ENCODE data around the gene SCAPER.
"Not testable (repeated sequence)": the region's sequence is repeated elsewhere in the genome, so short reads cannot be mapped to it uniquely, and the experiment has no call there.

SCAPER gene

DNA sequence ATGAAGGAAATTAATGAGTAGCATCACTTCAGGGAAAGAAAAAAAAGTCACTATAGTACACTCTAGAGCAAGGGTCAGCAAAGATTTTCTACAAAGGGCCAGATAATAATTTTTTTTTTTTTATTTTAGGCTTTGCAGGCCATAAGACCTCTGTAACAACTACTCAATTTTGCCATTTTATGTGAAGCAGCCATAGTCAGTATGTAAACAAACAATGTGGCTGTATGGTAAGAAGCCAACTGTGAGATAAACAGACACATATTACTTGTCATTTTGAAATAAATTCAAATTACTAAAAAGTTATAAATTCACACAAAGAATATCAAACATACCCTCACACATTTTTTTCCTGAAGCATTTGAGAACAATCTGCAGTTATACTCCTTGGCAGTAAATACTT lies 40.6 kb downstream of the SCAPER start:
- no peak for DNase-seq
- intact Hi-C loops (cut with DNase I): no loop called here

DNA sequence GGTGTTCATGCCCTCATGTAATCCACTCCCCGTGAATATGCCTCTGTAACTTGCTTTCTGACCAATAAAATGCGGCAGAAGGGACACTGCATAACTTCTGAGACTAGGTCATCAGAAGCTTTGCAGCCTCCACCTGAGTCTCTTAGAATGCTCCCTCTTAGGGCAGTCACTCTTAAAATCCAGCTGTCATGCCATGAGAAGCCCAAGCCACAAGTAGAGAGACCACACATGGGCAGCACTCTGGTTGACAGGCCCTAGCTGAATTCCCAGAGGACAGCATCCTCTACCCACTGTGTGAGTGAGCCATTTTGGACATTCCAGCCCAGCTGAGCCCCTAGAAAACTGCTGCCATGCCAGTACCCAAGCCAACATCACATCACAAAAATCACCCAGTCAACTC lies 41.4 kb downstream of the SCAPER start:
- no peak for DNase-seq
- intact Hi-C loops (cut with DNase I): no loop called here

GRCh38 chr15:76863123-76863522 lies 42.0 kb downstream of the SCAPER start:
- DNase-seq: no peak
- intact Hi-C loops (cut with DNase I): no loop called here

- no peak for DNase-seq
- intact Hi-C loops (cut with DNase I): no loop called here
Measured at GRCh38 chr15:76861815-76862397, 43.2 kb downstream of the SCAPER start.

- intact Hi-C loops (cut with DNase I): no loop called here
- no peak for DNase-seq
Measured at GRCh38 chr15:76860201-76860600, 44.9 kb downstream of the SCAPER start.

GRCh38 chr15:76850367-76850766 lies 54.8 kb downstream of the SCAPER start:
- intact Hi-C loops (cut with DNase I); DNase-seq: not testable (repeated sequence)

DNA sequence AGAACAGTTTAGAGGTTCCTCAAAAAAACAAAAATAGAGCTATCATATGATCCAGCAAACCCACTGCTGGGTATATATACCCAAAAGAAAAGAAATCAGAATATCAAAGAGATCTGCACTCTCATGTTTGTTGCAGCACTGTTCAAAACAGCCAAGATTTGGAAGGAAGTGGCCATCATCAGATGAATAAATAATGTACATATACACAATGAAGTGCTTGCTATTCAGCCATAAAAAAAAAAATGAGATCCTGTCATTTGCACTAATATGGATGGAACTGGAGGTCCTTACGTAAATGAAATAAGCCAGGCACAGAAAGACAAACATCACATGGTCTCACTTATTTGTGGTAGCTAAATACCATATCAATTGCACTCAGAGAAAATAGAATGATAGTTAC lies 58.4 kb downstream of the SCAPER start:
- intact Hi-C loops (cut with DNase I): loop anchor here (10.0 kb wide), 1 partner anchor 652 kb away; no protein-coding TSS in a partner anchor
- no peak for DNase-seq

- no peak for DNase-seq
- intact Hi-C loops (cut with DNase I): loop anchor here (10.0 kb wide), 1 partner anchor 649 kb away; no protein-coding TSS in a partner anchor
Measured at GRCh38 chr15:76844096-76844495, 61.0 kb downstream of the SCAPER start.

- intact Hi-C loops (cut with DNase I): loop anchor here (10.0 kb wide), 1 partner anchor 648 kb away; no protein-coding TSS in a partner anchor
- no peak for DNase-seq
Measured at GRCh38 chr15:76843269-76843668, 61.9 kb downstream of the SCAPER start.

GRCh38 chr15:76840830-76841460 lies 64.2 kb downstream of the SCAPER start:
- intact Hi-C loops (cut with DNase I): loop anchor here (10.0 kb wide), 1 partner anchor 646 kb away; no protein-coding TSS in a partner anchor
- DNase-seq: no peak

DNA sequence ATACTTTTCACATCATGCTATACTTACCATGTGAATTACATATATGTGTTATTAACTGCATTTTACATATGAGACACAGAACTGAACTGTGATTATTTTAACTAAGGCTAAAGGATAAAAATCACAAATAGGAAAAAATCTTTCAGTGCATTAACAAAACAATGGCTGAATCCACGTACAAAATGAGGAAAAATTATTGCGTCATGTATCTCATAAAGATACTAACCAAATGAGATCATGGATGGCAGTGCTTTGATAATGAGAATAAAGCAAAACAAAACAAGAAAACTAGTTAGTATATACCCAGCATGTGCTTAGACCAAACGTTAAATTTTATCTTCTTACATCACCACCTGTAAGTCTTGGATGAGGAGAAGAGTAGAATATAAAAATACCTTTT lies 66.0 kb downstream of the SCAPER start:
- intact Hi-C loops (cut with DNase I): no loop called here
- DNase-seq: no peak

DNA sequence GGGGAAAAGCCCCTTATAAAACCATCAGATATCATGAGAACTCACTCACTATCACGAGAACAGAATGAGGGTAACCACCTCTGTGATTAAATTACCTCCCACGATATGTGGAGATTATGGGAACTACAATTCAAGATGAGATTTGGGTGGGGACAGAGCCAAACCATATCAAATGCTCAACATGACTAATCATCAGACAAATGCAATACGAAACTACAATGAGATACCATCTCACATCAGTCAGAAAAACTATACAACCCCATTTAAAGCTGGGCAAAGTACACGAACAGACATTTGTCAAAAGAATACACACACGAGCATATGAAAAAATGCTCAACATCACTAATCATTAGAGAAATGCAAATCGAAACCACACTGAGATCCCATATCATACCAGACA lies 67.7 kb downstream of the SCAPER start:
- DNase-seq: no peak
- intact Hi-C loops (cut with DNase I): no loop called here

GRCh38 chr15:76829939-76830338 lies 75.2 kb downstream of the SCAPER start:
- intact Hi-C loops (cut with DNase I): no loop called here

DNA sequence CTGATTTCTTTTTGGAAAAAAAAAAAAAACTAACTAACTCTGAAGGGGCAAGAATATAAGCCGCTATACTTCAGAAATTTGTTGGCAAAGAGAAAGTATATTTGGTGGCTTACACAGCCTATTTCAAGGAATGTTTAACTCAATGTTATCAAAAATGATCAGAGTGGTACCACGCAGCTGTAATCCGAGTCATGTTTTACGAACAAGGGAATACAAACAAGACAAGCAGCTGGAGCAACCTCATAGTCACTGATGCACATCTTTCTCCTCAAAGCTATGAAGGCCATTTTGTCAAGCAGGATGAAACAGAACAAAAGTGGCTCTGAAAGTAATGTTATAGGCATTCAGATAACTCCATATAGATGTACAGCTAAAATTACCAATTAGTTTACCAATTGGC lies 81.2 kb downstream of the SCAPER start:
- intact Hi-C loops (cut with DNase I): no loop called here
- DNase-seq: no peak

More at GRCh38 chr15:76829939-76830338, 75.2 kb downstream of the SCAPER start:
- DNase-seq: no peak

GRCh38 chr15:76823303-76823702 lies 81.8 kb downstream of the SCAPER start:
- intact Hi-C loops (cut with DNase I): no loop called here

DNA sequence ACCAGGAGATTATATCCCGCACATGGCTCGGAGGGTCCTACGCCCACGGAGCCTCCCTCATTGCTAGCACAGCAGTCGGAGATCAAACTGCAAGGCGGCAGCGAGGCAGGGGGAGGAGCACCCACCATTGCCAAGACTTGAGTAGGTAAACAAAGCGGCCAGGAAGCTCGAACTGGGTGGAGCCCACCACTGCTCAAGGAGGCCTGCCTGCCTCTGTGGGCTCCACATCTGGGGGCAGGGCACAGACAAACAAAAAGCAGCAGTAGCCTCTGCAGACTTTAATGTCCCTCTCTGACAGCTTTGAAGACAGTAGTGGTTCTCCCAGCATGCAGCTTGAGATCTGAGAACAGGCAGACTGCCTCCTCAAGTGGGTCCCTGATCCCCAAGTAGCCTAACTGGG lies 86.2 kb downstream of the SCAPER start:
- DNase-seq: peak in 1 of 10 donors; percentile 33
- intact Hi-C loops (cut with DNase I): not testable (repeated sequence)

More at GRCh38 chr15:76823303-76823702, 81.8 kb downstream of the SCAPER start:
- DNase-seq: no peak

DNA sequence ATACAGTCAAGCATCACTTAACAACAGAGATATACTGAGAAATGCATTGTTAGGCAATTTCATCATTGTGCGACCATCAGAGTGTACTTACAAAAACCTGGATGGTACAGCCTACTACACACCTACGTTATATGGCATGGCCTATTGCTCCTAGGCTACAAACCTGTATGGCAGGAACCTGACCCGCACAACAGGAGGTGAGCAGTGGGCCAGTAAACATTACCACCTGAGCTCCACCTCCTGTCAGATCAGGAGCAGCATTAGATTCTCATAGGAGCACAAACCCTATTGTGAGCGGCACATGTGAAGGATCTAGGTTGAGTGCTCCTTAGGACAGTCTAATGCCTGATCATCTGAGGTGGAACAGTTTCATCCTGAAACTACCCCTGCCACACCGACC lies 89.7 kb downstream of the SCAPER start:
- intact Hi-C loops (cut with DNase I): no loop called here
- no peak for DNase-seq

DNA sequence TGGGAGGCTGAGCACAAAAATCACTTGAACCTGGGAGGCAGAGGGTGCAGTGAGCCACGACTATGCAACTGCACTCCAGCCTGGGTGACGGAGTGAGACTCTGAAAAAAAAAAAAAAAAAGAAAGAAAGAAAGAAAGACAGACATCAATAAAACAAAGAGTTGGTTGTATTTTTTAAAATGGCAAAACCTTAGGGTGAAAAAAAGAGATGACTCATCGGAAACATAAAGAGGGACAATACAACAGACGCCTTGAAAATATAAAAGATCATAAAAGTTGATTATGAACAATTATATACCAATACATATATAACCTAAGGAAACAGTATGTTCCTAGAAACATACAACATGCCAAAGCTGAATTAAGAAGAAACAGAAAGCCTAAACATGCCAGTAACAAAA lies 92.8 kb downstream of the SCAPER start:
- intact Hi-C loops (cut with DNase I): no loop called here
- DNase-seq: no peak

GRCh38 chr15:76809412-76810103 lies 95.6 kb downstream of the SCAPER start:
- intact Hi-C loops (cut with DNase I): no loop called here
- no peak for DNase-seq

DNA sequence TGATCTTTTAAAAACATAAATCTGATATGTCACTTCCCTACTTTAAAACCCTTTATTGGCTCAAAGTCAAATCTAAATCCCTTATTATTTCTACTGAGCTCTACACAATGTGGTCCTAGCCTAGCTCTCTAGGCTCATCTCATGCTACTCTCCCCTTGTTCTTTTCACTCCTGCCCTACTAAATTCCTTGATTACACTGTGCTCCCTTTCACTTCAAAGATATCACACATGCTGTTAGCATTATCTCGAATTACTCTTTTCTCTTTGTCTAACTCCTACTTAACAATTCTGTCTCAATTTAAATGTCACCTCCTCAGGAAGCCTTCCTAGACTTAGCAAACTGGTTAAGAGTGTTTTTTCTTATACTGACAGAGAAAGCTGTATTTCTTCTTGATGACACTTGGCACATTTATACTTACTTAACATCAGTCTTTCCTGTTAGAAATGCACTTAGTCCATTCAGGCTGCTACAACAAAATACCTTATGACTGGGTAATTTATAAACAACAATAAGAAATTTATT lies 102.0 kb downstream of the SCAPER start:
- no peak for DNase-seq
- intact Hi-C loops (cut with DNase I): no loop called here

GRCh38 chr15:76802411-76802810 lies 102.7 kb downstream of the SCAPER start:
- intact Hi-C loops (cut with DNase I): no loop called here
- no peak for DNase-seq

Measured in posterior cingulate gyrus (tissue), 11 donors.